Adrenal gland (tissue), 12 donors: Measurements from ENCODE around the gene PITPNM2. TPM values are rescaled to one million over a fixed set of nuclear protein-coding genes. Genes with fewer than 3 reads are reported as not detected.

Experiments
- DNase-seq, 7 donors: peaks; one replicate each; pipeline ENCODE4 v3.0.0-alpha.2; 2019 to 2020
- H3K27ac ChIP-seq, 5 donors: fragments of 200-600 bp; sonication (generic) in 4 of 5; 1 replicate in 3 of 5; 2 replicates in 2 of 5; pipeline versions ENCODE4 v1.5.1 to v1.8.0; 2016 to 2020; ENCODE audit warnings: mild to moderate bottlenecking in 1 of 5
- H3K27me3 ChIP-seq: fragments of 200-600 bp; 2 replicates; pipeline ENCODE4 v1.8.0; 2021
- H3K36me3 ChIP-seq, 2 donors: fragments of 200-600 bp; replicated peaks in 1 of 2; 1 replicate in 1 of 2; 2 replicates in 1 of 2; pipeline versions ENCODE4 v1.5.1 to v1.8.0; 2018 to 2022
- H3K4me1 ChIP-seq, 2 donors: fragments of 200-600 bp; replicated peaks in 1 of 2; 1 replicate in 1 of 2; 2 replicates in 1 of 2; pipeline versions ENCODE4 v1.5.1 to v1.8.0; 2018 to 2021
- H3K4me3 ChIP-seq, 4 donors: fragments of 200-600 bp; sonication (generic) in 3 of 4; one replicate each; pipeline ENCODE4 v1.5.1; 2016 to 2018
- H3K9me3 ChIP-seq, 3 donors: fragments of 200-600 bp; sonication (generic) in 1 of 3; replicated peaks in 1 of 3; 1 replicate in 2 of 3; 2 replicates in 1 of 3; pipeline versions ENCODE4 v1.5.1 to v1.8.0; 2016 to 2021
- POLR2A ChIP-seq, 2 donors: fragments of 450-650 bp; IDR thresholded peaks; one replicate each; pipeline ENCODE4 v1.6.1; 2017; ENCODE audit warnings: antibody characterized with exemption in 2 of 2, mild to moderate bottlenecking in 2 of 2, moderate library complexity in 1 of 2
- WGBS, 4 donors: extraction: QIAGEN DNeasy Blood & Tissue Kit in 2 of 4; methylation state at CpG; one replicate each; pipeline versions ENCODE4 v1.1.5 to v1.1.7; 2013 to 2017; 5-methylcytosine and 5-hydroxymethylcytosine counted together
- intact Hi-C, 2 donors: fragments of 100-400 bp; cut with DNase I; formaldehyde crosslinking; loops; one replicate each; pipeline versions ENCODE4 v1.14.1 to v1.15.0; 2022 to 2023
- polyA plus RNA-seq, 3 donors: library from polyadenylated mRNA; stranded (reverse); fragments of 200-250 nt in 2 of 3; fragments of 350-450 nt in 1 of 3; fragmentation: Illumina TruSeq in 1 of 3; extraction: RNeasy Lipid Tissue Mini Kit (QIAGEN cat#74804) in 1 of 3; gene quantifications; one replicate each; pipeline ENCODE4 v1.2.3, GENCODE V29; 2013 to 2014
- total RNA-seq, 9 donors: library from RNA; depleted of rRNA in 4 of 9; stranded (reverse); fragments of >200 nt in 4 of 9; fragments of 120-200 nt in 1 of 9; fragmentation: NEBNext Ultra II Directional in 1 of 9; extraction: Animal tissue kit (Norgen Biotek cat#: 25700) in 1 of 9; gene quantifications; one replicate each; pipeline versions ENCODE4 v1.1.0 to v1.2.4, GENCODE V29; 2013 to 2023
- TF ChIP-seq, protein P1 (sequence below), 6 experiments: fragments of 450-650 bp in 4 of 6; fragments of 200-600 bp in 2 of 6; sonication (generic) in 1 of 6; IDR thresholded peaks; 1 replicate in 5 of 6; 2 replicates in 1 of 6; pipeline versions ENCODE4 v1.5.1 to v1.8.0; 2016 to 2021; ENCODE audit warnings: antibody characterized with exemption in 6 of 6, mild to moderate bottlenecking in 2 of 6, moderate library complexity in 1 of 6
- donor health status: healthy with polysubstance abuse.
- donor health status: Bipolar disorder and iron deficiency.
- donor health status: DM: yes; HTN: yes; CAD: no.
- donor health status: DM: no; HTN: no; CAD: no.
- donor health status: DM: no; HTN: no; CAD: no.
- donor health status: DM: yes; HTN: yes; CAD: no.

PITPNM2 gene
- total and polyA plus RNA-seq, 12 donors, result 3.7 to 57.4 (median 24.1) TPM

DNA sequence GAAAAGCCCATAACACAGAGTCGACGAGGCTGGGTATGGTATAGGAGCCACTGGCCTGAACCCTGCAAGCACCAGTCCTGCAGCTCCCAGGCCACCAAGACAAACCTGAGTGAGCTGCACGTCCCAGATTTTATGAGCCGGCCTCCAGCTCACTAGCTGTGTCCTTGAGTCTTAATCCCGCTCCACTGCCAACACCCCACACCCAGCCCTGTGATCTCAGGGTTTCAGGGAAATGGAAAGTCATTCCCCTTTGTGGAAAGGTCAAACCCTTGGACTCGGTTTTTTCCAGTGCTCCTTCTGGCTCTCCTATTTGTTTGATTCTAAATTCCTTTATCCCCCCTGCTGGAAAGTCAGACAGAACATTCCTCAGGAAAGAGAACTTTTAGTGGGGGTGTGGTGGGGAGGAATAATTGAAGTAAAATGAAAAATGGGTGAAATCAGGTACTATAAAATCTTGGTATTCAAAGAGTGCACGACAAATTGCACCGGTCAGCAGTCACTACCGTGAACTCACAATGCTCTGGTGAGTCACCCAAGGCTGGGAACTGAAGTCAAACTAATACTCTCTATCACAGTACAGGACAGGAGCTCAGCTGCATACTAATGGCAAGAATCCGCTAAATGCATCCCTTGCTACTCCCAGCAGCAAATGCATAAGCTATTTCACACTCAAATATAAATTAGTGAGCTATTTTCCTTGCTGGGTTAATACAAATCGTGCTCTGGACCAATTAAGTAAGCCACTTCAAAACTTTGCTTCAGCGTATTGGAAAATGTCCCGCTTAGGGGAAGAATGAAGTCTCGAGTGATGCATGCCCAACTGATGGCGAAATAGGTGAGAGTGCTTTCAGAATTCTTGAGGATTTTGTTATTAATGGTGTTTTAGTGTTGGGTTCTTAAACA lies 9.0 kb downstream of the PITPNM2 start:
- intact Hi-C loops, result no loop called here
- 30 to 39% (median 36%) methylated on average over 12 to 15 of the region's 15 CpGs for WGBS, 4 donors
- peaks cover 46 to 65% of the 10 kb centered on the region in 2 donors for H3K4me1 ChIP-seq

DNA sequence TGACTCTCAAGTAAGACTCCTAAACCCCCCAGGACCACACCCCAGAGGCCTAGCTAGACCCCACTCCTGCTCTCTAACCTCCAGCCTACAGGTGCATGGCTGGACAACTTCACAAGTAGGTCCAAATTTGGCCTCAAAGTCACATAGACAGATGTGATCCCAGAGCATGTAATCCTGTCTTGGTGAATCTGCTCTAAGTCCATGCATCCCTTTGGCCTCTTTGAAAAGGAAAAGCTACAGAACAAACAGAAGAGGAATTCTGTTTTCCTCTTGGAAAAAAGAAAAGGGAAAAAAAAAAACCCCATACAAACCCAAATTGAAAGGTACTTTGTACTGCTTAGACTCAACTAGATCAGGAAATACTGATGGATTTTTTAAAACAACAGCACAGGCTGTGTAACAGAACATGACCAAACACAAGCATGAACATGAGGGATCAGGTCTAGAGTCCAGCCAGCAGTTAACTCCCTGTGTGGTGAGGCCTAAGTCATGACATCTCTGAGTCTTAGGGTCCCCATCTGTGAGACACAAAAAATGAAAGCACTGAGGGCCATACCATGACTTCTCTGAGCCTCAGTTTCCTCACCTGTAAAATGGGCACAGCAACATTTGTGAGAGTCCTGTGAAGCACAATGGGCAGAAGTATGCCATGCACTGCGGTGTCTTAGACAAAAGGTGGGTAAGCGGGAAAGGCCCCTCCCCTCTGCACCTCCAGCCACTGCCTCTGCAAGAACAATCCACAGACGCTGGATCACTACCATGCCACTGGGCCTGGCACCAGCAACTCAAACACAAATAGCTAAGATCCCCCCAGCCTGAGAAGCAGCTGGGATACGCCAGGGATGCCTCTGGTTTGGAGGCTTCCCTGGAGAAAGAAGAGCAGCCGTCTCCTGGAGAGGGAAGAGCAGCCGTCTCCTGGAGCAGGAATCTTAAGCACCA lies 9.9 kb downstream of the PITPNM2 start:
- no peak overlapping the region for H3K4me3 ChIP-seq
- TF ChIP-seq, protein P1, sequence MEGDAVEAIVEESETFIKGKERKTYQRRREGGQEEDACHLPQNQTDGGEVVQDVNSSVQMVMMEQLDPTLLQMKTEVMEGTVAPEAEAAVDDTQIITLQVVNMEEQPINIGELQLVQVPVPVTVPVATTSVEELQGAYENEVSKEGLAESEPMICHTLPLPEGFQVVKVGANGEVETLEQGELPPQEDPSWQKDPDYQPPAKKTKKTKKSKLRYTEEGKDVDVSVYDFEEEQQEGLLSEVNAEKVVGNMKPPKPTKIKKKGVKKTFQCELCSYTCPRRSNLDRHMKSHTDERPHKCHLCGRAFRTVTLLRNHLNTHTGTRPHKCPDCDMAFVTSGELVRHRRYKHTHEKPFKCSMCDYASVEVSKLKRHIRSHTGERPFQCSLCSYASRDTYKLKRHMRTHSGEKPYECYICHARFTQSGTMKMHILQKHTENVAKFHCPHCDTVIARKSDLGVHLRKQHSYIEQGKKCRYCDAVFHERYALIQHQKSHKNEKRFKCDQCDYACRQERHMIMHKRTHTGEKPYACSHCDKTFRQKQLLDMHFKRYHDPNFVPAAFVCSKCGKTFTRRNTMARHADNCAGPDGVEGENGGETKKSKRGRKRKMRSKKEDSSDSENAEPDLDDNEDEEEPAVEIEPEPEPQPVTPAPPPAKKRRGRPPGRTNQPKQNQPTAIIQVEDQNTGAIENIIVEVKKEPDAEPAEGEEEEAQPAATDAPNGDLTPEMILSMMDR (IDR thresholded peaks at IDR 0.05), result no peak
- TF ChIP-seq POLR2A (IDR thresholded peaks at IDR 0.05), result no peak
- H3K4me1 ChIP-seq, result peaks cover 46 to 65% of the 10 kb centered on the region in 2 donors
- peak in 2 of 7 donors; percentile 13 to 38 for DNase-seq
- H3K36me3 ChIP-seq, result no peaks in the 10 kb centered on the region
- no peaks in the 10 kb centered on the region for H3K9me3 ChIP-seq
- no peaks in the 10 kb centered on the region for H3K27me3 ChIP-seq
- WGBS, 4 donors, result 68 to 89% (median 76%) methylated on average over 4 to 6 of the region's 6 CpGs
- peak overlapping the region; percentile 59 to 92 (median 88) for H3K27ac ChIP-seq
- intact Hi-C loops, result no loop called here

More for the DNA sequence above, 9.0 kb downstream of the PITPNM2 start:
- DNase-seq, result peak; percentile 79 to 95 (median 93)
- H3K27ac ChIP-seq, result peak overlapping the region; percentile 59 to 92 (median 88)
- H3K9me3 ChIP-seq, result no peaks in the 10 kb centered on the region
- no peaks in the 10 kb centered on the region for H3K36me3 ChIP-seq
- H3K27me3 ChIP-seq, result no peaks in the 10 kb centered on the region
- no peak overlapping the region for H3K4me3 ChIP-seq
- TF ChIP-seq, protein P1 (IDR thresholded peaks at IDR 0.05), result no peak
- TF ChIP-seq POLR2A (IDR thresholded peaks at IDR 0.05), result peak in 1 of 2 donors; percentile 68

DNA sequence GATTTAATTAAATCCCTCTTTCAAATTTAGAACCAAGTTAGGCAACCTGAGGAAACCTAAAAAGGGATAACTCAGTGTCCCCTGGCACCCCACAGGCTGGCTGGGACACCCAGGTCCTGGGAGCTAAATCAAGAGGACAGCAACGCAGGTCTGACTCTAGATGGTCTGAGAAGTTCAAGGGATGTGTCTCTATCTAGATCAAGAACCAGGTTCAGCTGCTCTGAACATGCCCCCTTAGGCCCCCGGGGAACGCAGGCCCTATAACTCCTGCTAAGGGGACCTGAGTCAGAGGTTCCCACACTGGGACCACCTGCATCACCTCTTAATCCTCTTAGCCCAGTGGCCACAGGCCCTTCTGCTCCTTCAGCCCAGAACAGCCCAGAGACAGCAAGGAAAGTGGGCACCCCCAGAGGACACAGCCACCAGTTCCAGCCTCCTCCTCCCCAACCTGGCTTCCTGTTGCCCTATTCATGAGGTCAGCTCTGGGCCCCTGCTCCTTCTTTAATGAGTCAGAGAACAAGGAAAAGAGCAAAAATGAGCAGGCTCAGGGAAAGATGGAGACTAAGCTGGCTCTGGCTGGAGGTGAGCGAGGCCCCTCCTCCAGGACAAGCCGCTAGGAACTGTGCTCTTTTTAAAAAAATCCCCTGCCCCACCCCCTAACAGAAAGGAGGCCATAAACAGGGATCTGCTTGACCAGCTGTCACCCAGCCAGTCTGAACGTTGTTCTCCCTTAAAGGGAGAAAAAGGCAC lies 10.8 kb downstream of the PITPNM2 start:
- peak; percentile 36 to 81 (median 76) for DNase-seq
- Histone ChIP-seq H3K9me3 (no peaks in the 10 kb centered on the region), H3K4me1 (peaks cover 39 to 58% of the 10 kb centered on the region in 2 donors), H3K27me3 (no peaks in the 10 kb centered on the region), H3K27ac (peak overlapping the region; percentile 59 to 92 (median 88)), H3K36me3 (no peaks in the 10 kb centered on the region), H3K4me3 (no peak overlapping the region)
- intact Hi-C loops, result no loop called here
- peak in 1 of 2 donors; percentile 42 for TF ChIP-seq POLR2A (IDR thresholded peaks at IDR 0.05)
- TF ChIP-seq, protein P1 (IDR thresholded peaks at IDR 0.05), result no peak
- WGBS, 4 donors, result 52 to 65% (median 61%) methylated on average over 6 of the region's 6 CpGs
